ENCODE results near the gene PPP6C.
A peak's percentile ranks its signal among the peaks of the same experiment; 100 is the strongest.
"Not testable (repeated sequence)": the region's sequence is repeated elsewhere in the genome, so short reads cannot be mapped to it uniquely, and the experiment has no call there.

Gene PPP6C

GRCh38 chr9:125227761-125228160 is 38.2 kb upstream of the PPP6C start:
- H3K27ac ChIP-seq: no peak overlapping the region
- no peak for TF ChIP-seq ZFX (IDR thresholded peaks at IDR 0.05; ENCODE audit: borderline replicate concordance)
- no peak for TF ChIP-seq CTCF (IDR thresholded peaks at IDR 0.05)

- H3K27ac ChIP-seq: not testable (repeated sequence)
Observed at GRCh38 chr9:125224858-125225257, 35.3 kb upstream of the PPP6C start.

DNA sequence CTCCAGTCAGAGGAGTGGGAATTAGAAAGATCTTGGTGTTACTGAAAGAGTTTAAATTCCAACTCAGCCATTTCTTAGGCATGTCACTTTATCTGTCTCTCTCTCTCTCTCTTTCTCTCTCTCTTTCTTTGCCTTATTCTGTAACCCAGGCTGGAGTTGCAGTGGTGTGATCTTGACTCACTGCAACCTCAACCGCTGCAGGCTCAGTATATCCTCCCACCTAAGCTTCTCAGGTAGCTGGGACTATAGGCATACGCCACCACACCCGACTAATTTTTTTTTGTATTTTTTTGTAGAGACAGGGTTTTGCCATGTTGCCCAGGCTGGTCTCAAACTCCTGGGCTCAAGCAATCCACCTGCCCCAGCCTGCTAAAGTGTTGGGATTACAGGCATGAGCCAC is 29.0 kb upstream of the PPP6C start:
- H3K27ac ChIP-seq: no peak overlapping the region
- TF ChIP-seq CTCF (IDR thresholded peaks at IDR 0.05): no peak
- no peak for TF ChIP-seq ZFX (IDR thresholded peaks at IDR 0.05; ENCODE audit: borderline replicate concordance)

DNA sequence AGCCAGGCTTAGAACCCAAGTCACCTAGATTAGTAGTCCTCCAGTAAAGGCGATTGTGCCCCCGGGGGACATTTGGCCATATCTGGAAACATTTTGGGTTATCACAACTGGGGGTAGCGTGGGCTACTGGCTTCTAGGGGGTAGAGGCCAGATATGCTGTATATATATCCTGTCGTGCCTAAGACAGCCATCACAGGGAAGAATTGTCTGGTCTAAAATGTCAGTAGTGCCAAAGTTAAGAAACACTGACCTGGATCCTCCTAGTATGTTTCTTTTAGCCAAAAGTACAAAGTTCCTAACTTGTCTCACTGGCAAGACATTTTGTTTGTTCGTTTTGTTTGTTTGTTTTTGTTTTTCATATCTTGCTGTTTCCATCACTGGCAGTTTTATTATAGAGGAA is 24.6 kb upstream of the PPP6C start:
- TF ChIP-seq CTCF (IDR thresholded peaks at IDR 0.05): no peak
- no peak for TF ChIP-seq ZFX (IDR thresholded peaks at IDR 0.05; ENCODE audit: borderline replicate concordance)

GRCh38 chr9:125204477-125204876 is 14.9 kb upstream of the PPP6C start:
- TF ChIP-seq ZFX (IDR thresholded peaks at IDR 0.05; ENCODE audit: borderline replicate concordance) (no peak), CTCF (IDR thresholded peaks at IDR 0.05) (no peak)

More for the DNA sequence above, 24.6 kb upstream of the PPP6C start:
- peak overlapping the region; percentile 64 for H3K27ac ChIP-seq

GRCh38 chr9:125202846-125203618 is 13.4 kb upstream of the PPP6C start:
- no peak overlapping the region for H3K27ac ChIP-seq
- TF ChIP-seq ZFX (IDR thresholded peaks at IDR 0.05; ENCODE audit: borderline replicate concordance) (no peak), CTCF (IDR thresholded peaks at IDR 0.05) (no peak)

More at GRCh38 chr9:125204477-125204876, 14.9 kb upstream of the PPP6C start:
- no peak overlapping the region for H3K27ac ChIP-seq

GRCh38 chr9:125200216-125201047 is 10.8 kb upstream of the PPP6C start, which contains the start of gene RABEPK:
RABEPK (plus strand) TSS chr9:125200542; CDS start chr9:125203014, 2,472 bp downstream.
- no peak for TF ChIP-seq CTCF (IDR thresholded peaks at IDR 0.05)
- TF ChIP-seq ZFX (IDR thresholded peaks at IDR 0.05; ENCODE audit: borderline replicate concordance): no peak
- peak within 1 kb of the TSS; percentile 69 for H3K27ac ChIP-seq

DNA sequence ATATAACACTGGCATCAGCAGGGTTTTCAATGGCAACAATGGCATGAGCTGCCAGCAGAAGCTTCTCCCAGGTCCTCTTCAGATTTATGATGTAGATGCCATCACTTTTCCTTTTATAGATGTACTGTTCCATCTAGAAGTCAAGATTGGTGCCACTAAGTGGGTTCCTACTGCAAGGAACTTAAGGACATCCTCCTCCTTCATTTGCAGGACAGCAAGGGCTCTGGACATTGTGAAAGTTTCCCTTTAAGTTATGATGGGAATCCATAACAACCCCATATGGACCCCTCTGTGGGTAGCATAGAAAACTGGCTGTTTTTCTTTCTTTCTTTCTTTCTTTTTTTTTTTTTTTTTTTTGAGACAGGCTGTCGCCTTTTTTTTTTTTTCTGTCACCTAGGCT is 6.0 kb upstream of the PPP6C start:
- H3K27ac ChIP-seq: not testable (repeated sequence)

GRCh38 chr9:125194466-125194865 is 4.9 kb upstream of the PPP6C start:
- not testable (repeated sequence) for H3K27ac ChIP-seq
